Measurements from ENCODE around the gene ZNF219. TPM values are rescaled to one million over a fixed set of nuclear protein-coding genes. Genes with fewer than 3 reads are reported as not detected.
"Not testable (repeated sequence)": the region's sequence is repeated elsewhere in the genome, so short reads cannot be mapped to it uniquely, and the experiment has no call there.

The ZNF219 gene
- polyA plus RNA-seq, 1 donor = 17.6 TPM

GRCh38 chr14:21043974-21044618 is 54.4 kb downstream of the ZNF219 start:
- no peak for DNase-seq (ENCODE audit: low read depth)

- no peak for DNase-seq (ENCODE audit: low read depth)
These were observed 55.0 kb downstream of the ZNF219 start for GRCh38 chr14:21043387-21043973.

- DNase-seq (ENCODE audit: low read depth) = no peak
These were observed 55.5 kb downstream of the ZNF219 start for GRCh38 chr14:21042918-21043317.

GRCh38 chr14:21041676-21042433 is 56.6 kb downstream of the ZNF219 start, which contains the start of gene RNASE7:
TSS of gene RNASE7 (plus strand) at chr14:21042362. CDS start at chr14:21042993, 631 bp downstream.
- no peak for DNase-seq (ENCODE audit: low read depth)

- not testable (repeated sequence) for DNase-seq (ENCODE audit: low read depth)
These were observed 57.5 kb downstream of the ZNF219 start for GRCh38 chr14:21040941-21041340.

- no peak for DNase-seq (ENCODE audit: low read depth)
These were observed 58.0 kb downstream of the ZNF219 start for GRCh38 chr14:21040370-21040925.

Other genes starting within 250 kb of the ZNF219 start
- gene RNASE3, start 207.3 kb downstream of the ZNF219 start, polyA plus RNA-seq (ENCODE audit: insufficient read length) = 0.28 TPM
- 0.66 TPM for gene RNASE2, start 143.2 kb downstream of the ZNF219 start, polyA plus RNA-seq (ENCODE audit: insufficient read length)
- 47.6 TPM for gene METTL17, start 108.7 kb downstream of the ZNF219 start, polyA plus RNA-seq (ENCODE audit: insufficient read length)
- not detected for gene SLC39A2, start 99.4 kb downstream of the ZNF219 start, polyA plus RNA-seq (ENCODE audit: insufficient read length)
- gene NDRG2, start 73.6 kb downstream of the ZNF219 start, polyA plus RNA-seq (ENCODE audit: insufficient read length) = 183 TPM
- gene TPPP2, start 68.4 kb downstream of the ZNF219 start, polyA plus RNA-seq (ENCODE audit: insufficient read length) = 0.49 TPM
- 0.15 TPM for gene RNASE13, start 63.8 kb downstream of the ZNF219 start, polyA plus RNA-seq (ENCODE audit: insufficient read length)
- gene RNASE7, start 56.3 kb downstream of the ZNF219 start, polyA plus RNA-seq (ENCODE audit: insufficient read length) = 0.09 TPM
- not detected for gene RNASE8, start 40.8 kb downstream of the ZNF219 start, polyA plus RNA-seq (ENCODE audit: insufficient read length)
- 64.8 TPM for gene ARHGEF40, start 28.4 kb downstream of the ZNF219 start, polyA plus RNA-seq (ENCODE audit: insufficient read length)
- 0.62 TPM for gene TMEM253, start 2.4 kb upstream of the ZNF219 start, polyA plus RNA-seq (ENCODE audit: insufficient read length)
- gene OR5AU1, start 57.4 kb upstream of the ZNF219 start, polyA plus RNA-seq (ENCODE audit: insufficient read length) = not detected
- 401 TPM for gene HNRNPC, start 170.8 kb upstream of the ZNF219 start, polyA plus RNA-seq (ENCODE audit: insufficient read length)
- 0.82 TPM for gene RPGRIP1, start 181.4 kb upstream of the ZNF219 start, polyA plus RNA-seq (ENCODE audit: insufficient read length)

Data from forelimb muscle (tissue), 1 donor.